ENCODE data around the gene CHMP1B.

CHMP1B gene

GRCh38 chr18:11851146-11851805, at the start of gene CHMP1B:
TSS of gene CHMP1B (plus strand) at chr18:11851413. CDS start at chr18:11851512, 99 bp downstream.
- peak; percentile 96 for DNase-seq (ENCODE audit: low read depth in 2 of 2)

GRCh38 chr18:11801573-11801972, 49.6 kb upstream of the CHMP1B start:
- no peak for DNase-seq (ENCODE audit: low read depth in 2 of 2)

- DNase-seq (ENCODE audit: low read depth in 2 of 2) = no peak
These were observed 49.1 kb upstream of the CHMP1B start for GRCh38 chr18:11802158-11802557.

GRCh38 chr18:11802586-11802985, 48.6 kb upstream of the CHMP1B start:
- DNase-seq (ENCODE audit: low read depth in 2 of 2) = no peak

- no peak for DNase-seq (ENCODE audit: low read depth in 2 of 2)
These were observed 44.0 kb upstream of the CHMP1B start for GRCh38 chr18:11807233-11807632.

- no peak for DNase-seq (ENCODE audit: low read depth in 2 of 2)
These were observed 43.0 kb upstream of the CHMP1B start for GRCh38 chr18:11808001-11808855.

GRCh38 chr18:11809895-11810294, 41.3 kb upstream of the CHMP1B start:
- no peak for DNase-seq (ENCODE audit: low read depth in 2 of 2)

GRCh38 chr18:11810379-11810778, 40.8 kb upstream of the CHMP1B start:
- DNase-seq (ENCODE audit: low read depth in 2 of 2) = no peak

- DNase-seq (ENCODE audit: low read depth in 2 of 2) = no peak
These were observed 40.2 kb upstream of the CHMP1B start for GRCh38 chr18:11811009-11811408.

GRCh38 chr18:11817229-11817628, 34.0 kb upstream of the CHMP1B start:
- DNase-seq (ENCODE audit: low read depth in 2 of 2) = no peak

- no peak for DNase-seq (ENCODE audit: low read depth in 2 of 2)
These were observed 32.6 kb upstream of the CHMP1B start for GRCh38 chr18:11818486-11819203.

GRCh38 chr18:11819938-11820337, 31.3 kb upstream of the CHMP1B start:
- no peak for DNase-seq (ENCODE audit: low read depth in 2 of 2)

GRCh38 chr18:11820697-11821096, 30.5 kb upstream of the CHMP1B start:
- no peak for DNase-seq (ENCODE audit: low read depth in 2 of 2)

GRCh38 chr18:11821208-11821607, 30.0 kb upstream of the CHMP1B start:
- no peak for DNase-seq (ENCODE audit: low read depth in 2 of 2)

GRCh38 chr18:11821643-11822237, 29.5 kb upstream of the CHMP1B start:
- no peak for DNase-seq (ENCODE audit: low read depth in 2 of 2)

GRCh38 chr18:11823545-11823944, 27.7 kb upstream of the CHMP1B start:
- DNase-seq (ENCODE audit: low read depth in 2 of 2) = no peak

- no peak for DNase-seq (ENCODE audit: low read depth in 2 of 2)
These were observed 24.4 kb upstream of the CHMP1B start for GRCh38 chr18:11826836-11827235.

- no peak for DNase-seq (ENCODE audit: low read depth in 2 of 2)
These were observed 22.3 kb upstream of the CHMP1B start for GRCh38 chr18:11828786-11829432.

- no peak for DNase-seq (ENCODE audit: low read depth in 2 of 2)
These were observed 20.6 kb upstream of the CHMP1B start for GRCh38 chr18:11830585-11830984.

GRCh38 chr18:11831921-11832320, 19.3 kb upstream of the CHMP1B start:
- DNase-seq (ENCODE audit: low read depth in 2 of 2) = no peak

- DNase-seq (ENCODE audit: low read depth in 2 of 2) = no peak
These were observed 16.4 kb upstream of the CHMP1B start for GRCh38 chr18:11834772-11835171.

- DNase-seq (ENCODE audit: low read depth in 2 of 2) = no peak
These were observed 11.7 kb upstream of the CHMP1B start for GRCh38 chr18:11839556-11839955.

Measured in stimulated activated CD8-positive, alpha-beta memory T cell treated with anti-CD3 and anti-CD28 coated beads, Interleukin-2, amount 100 ng/mL, for 48 hours (primary cell).